Activated gamma-delta T cell treated with Interleukin-2 at 50 U/mL for 16 hours (primary cell): ENCODE results near the gene ALKBH5.
A peak's percentile ranks its signal among the peaks of the same experiment; 100 is the strongest.

Source experiments
- DNase-seq: peaks from one replicate; pipeline ENCODE4 v3.0.0-alpha.2; 2020

The ALKBH5 gene

DNA sequence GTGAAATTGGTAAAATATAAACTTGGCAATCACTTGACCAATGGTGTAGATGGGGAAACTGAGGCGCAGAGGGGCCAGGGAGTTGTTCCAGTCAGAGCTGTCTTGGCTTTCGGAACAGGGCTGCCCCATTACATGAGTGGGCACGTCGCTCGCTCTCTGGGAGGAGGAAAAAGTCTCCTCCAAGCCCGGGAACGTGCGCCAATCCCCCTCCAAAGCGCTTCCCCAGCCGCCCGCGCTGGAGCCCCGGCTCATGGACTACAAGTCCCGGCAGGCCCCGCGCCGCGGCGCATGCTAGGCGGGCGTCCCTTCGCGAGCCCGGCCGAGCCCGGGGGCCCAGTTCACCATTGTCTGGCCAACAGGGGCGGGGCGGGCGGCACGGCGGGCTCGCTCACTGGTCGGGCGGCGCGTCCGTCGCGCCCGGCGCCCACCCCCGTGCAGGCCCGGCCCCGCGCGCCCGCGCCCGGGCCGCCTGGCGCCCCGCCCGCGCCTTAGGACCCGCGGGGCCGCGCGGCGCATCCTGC lies 41.6 kb downstream of the ALKBH5 start, which contains the start of gene LLGL1:
TSS of gene LLGL1 (plus strand) at position 515 of the 521 bp plus-strand sequence. CDS start 48 bp downstream, outside the sequence.
- DNase-seq, result peak; percentile 97

- DNase-seq, result no peak
These were observed 42.1 kb downstream of the ALKBH5 start for GRCh38 chr17:18225642-18226283.

GRCh38 chr17:18226284-18226945 lies 42.8 kb downstream of the ALKBH5 start:
- no peak for DNase-seq

DNA sequence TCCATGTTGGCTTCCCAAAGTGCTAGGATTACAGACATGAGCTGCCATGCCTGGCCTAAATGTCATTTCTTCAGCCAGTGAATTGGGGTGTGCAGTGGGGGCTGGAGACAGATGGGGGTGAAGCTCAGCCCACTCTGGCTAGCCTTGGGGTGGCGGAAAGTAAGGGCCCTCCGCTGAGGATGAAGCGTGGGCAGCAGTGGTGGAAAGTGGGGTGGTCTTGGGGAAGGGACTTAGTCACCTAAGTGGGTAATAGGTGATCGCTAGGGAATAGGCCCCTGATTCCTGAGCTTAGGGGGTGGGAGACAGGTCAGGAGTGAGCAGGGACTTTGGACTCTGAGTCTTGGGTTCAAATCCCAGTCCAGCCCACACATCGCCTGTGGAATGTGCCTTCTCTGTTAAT lies 44.0 kb downstream of the ALKBH5 start:
- DNase-seq, result no peak

DNA sequence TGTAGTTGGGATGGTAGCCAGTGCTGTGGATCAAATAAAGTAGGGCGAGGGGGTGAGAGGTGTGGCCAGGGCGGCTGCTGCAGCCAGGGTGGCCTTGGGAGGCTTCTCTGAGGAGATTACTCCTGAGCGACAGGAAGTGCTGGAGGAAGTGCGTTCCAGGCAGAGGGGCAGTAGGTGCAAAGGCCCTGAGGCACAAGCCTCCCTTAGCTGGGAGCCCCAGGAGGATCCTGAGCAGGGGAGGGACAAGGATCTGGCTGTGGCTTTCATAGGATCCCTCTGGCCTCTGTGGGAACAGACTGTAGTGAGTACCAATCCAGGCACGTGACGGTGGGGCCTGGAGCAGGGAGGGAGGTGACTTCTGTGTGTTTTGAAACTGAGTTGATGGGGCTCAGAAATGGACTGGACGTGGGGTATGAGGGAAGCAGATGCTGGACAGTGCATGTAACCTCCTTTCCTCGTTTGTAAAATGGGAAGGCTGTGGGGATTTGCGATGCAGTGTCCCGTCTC lies 44.6 kb downstream of the ALKBH5 start:
- DNase-seq, result no peak

- no peak for DNase-seq
These were observed 45.6 kb downstream of the ALKBH5 start for GRCh38 chr17:18229254-18229653.

- DNase-seq, result no peak
These were observed 46.1 kb downstream of the ALKBH5 start for GRCh38 chr17:18229771-18230170.

DNA sequence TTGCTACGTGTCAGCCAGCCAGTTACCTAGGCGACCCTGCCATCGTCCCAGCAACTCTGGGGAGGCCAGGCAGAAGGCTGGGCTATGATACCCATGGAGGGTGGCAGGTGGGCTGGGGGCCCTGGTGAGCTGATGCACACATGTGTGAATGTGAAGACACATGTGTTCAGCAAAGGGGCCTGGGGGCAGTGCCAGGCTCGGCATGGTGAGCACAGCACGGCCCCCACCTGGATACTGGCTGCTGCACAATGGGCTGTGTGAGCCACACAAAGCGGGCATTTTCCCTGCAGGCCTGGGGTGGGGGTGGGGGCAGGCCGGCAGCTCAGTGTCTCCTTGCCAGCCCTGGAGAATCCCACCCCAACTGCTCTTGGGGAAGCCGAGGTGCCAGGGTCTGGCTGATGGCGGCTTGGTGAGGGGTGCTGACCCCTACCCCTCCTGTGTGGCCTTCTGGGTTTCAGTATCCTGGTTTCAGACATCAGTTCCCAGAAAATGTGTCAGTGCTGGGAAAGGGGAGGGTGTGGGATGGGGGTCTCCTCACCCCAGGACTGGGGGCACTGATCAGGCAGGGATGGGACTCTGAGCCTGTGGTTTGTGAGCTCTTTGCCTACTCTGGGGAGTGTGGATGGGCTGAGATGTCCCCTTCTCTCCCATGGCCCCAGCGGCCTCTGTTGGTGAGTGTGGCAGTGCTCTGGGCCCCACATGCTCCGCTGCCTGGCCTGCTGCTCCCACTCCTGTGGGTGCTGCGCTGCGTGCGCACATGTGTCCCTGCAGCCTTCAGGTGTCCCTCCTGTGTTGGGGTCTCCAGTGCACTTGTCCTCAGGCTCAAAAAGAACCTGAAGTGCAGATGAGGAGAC lies 46.9 kb downstream of the ALKBH5 start:
- no peak for DNase-seq

DNA sequence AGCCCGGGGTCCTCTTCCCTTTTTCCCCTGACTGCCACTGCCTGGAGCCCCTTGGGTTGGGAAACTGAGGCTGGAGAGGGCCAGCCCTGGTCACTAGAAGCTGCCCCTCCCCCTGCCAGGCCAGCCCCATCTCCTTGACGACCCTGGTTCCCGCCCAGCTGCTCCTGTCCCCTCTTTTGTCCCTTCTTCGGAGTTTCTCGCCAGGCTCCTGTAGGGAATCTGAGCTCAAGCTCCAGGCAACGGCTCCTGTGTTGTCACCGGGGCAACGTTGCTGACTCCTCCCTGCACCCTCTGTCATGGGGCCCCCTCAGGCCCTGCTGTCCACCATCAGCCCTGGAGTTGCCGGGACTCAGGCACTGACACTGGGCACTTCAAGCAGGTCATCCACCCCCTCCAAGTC lies 47.5 kb downstream of the ALKBH5 start:
- no peak for DNase-seq

DNA sequence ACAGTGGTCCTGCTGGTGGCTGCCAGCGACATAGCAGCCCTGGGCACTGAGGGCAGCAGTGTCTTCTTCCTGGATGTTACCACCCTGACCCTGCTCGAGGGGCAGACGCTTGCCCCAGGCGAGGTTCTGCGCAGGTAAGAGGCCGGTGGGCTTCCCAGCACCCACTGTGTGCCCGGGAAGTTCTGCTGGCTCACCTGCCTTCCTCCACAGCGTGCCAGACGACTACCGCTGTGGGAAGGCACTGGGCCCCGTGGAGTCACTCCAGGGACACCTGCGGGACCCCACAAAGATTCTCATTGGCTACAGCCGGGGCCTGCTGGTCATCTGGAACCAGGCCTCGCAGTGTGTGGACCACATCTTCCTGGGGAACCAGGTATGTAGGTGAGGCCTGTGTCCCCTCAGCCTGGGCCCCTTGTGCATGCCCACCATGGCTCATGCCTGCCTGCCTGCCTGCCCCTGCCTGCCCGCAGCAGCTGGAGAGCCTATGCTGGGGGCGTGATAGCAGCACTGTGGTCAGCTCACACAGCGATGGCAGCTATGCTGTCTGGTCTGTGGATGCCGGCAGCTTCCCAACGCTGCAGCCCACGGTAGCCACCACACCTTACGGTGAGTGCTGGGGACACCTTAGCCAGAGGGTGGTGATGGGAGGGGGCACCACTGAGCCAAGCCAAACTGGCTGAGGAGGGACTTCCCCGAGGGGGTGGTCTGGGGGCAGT lies 50.3 kb downstream of the ALKBH5 start:
- no peak for DNase-seq

GRCh38 chr17:18234853-18235380 lies 51.3 kb downstream of the ALKBH5 start:
- no peak for DNase-seq

DNA sequence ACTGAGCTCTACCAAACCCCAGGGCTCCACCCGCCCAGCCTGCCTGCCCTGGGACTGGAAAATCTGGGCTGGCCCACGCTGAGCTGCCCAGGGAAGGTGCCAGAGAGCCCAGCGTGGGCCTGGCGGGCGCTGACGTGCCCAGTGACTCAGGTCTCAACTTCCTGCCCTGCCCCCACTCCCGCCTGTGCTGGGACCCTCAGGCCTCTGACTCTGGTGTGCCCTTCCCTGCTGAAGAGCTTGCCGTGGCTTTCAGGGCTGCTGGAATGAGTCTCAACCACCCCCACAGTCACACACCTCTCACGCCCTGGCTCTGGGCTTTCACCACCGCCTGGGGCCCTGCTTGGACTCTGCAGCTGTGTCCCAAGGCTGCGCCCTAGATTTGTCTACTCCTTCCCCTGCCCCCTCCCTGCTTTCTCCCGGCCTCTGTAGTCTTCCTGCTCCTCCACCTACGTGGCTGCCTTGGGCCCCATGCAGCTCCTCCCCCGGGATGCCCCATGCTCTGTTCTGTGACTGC lies 52.2 kb downstream of the ALKBH5 start:
- no peak for DNase-seq

DNA sequence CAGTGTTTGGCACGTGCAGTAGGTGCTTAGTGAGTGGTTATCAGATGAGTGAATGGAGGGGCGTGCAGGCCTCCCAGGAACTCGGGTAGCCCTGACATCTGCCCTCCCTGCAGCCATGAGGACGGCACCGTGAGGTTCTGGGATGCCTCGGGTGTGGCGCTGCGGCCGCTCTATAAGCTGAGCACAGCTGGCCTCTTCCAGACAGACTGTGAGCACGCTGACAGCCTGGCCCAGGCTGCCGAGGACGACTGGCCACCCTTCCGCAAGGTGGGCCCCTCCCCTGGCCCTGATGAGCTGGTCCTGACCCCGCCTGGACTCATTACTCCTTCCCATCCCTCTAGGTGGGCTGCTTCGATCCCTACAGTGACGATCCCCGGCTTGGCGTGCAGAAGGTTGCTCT lies 52.9 kb downstream of the ALKBH5 start:
- DNase-seq, result no peak

GRCh38 chr17:18237461-18237860 lies 53.8 kb downstream of the ALKBH5 start:
- no peak for DNase-seq

DNA sequence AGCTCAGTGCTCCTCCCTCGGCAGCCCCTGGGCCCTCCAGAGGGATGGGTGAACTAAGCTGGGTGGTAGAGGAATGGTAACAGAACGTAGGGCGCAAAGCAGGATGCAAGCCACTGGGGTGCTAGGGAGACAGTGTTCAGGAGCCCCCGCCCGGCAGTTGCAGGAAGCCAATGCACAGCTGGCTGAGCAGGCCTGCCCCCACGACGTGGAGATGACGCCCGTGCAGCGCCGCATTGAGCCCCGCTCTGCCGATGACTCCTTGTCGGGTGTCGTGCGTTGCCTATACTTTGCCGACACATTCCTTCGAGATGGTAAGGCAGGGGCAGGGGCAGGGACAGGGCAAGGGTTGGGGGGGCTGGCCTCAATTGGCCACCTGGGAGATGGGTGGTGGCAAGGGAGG lies 54.7 kb downstream of the ALKBH5 start:
- no peak for DNase-seq

- DNase-seq, result no peak
These were observed 56.8 kb downstream of the ALKBH5 start for GRCh38 chr17:18240449-18240848.

- no peak for DNase-seq
These were observed 57.7 kb downstream of the ALKBH5 start for GRCh38 chr17:18241229-18241871.

DNA sequence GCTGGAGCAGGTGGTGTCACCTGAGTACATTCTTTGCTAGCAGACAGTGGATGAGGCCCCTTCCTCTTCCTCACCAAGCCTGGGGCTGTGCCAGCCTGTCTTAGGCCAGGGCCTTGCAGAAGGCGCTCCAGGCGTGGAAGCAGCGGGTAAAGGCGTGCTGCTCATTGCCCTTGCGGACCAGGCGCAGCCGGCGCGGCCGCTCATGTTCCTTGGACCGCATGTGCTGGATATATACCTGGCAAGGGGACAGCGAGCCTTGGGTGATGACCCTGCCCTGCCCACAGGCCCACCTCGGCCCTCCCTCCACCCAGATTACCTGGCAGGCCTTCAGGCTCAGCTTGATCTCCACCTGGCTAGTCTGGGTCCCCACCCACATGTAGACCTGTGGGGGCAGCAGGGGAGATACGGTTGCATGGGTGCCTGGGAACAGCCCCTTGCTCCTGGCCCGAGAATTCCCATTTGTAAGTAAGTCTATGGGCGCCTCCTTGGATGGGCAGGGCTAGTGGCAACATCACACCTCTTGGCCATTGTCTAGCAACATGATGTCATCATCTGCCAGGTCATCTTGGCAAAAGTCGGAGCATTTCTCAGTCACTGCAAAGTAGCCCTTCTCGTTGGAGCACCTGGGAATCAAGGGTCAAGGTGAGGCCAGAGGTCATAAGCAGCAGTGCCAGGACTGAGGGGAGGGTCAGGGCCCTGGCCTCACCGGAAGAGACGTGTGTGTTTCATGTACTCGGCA lies 61.6 kb downstream of the ALKBH5 start:
- DNase-seq, result no peak

- DNase-seq, result no peak
These were observed 62.6 kb downstream of the ALKBH5 start for GRCh38 chr17:18246109-18246725.

GRCh38 chr17:18246880-18247612 lies 63.4 kb downstream of the ALKBH5 start:
- no peak for DNase-seq
